Gastroesophageal sphincter (tissue), 3 donors: ENCODE results near the gene ARID3B.

Experiments
- CTCF ChIP-seq, 4 experiments: fragments of 200-600 bp in 2 of 4; fragments of 450-650 bp in 2 of 4; sonication (generic) in 1 of 4; IDR thresholded peaks; one replicate each; pipeline ENCODE4 v1.5.1; 2017 to 2019; ENCODE audit warnings: antibody characterized with exemption in 4 of 4, mild to moderate bottlenecking in 2 of 4, moderate library complexity in 2 of 4
- POLR2AphosphoS5 ChIP-seq: sonication (generic); formaldehyde crosslinking; IDR thresholded peaks from one replicate; pipeline ENCODE4 v1.6.1; 2017; ENCODE audit warnings: antibody characterized with exemption

GRCh38 chr15:74511583-74511982, 29.4 kb upstream of the ARID3B start:
- no peak for TF ChIP-seq POLR2AphosphoS5
- TF ChIP-seq CTCF (IDR thresholded peaks at IDR 0.05), result no peak
